HFF-Myc (cell line): ENCODE results near the gene SETD6.

Source experiments
- DNase-seq: peaks from one replicate; pipeline ENCODE4 v3.0.0-alpha.2; 2011; ENCODE audit warnings: low read depth; ENCODE audit errors: extremely low read depth
- H3K4me3 ChIP-seq: replicated peaks from 2 replicates; pipeline ENCODE4 v1.5.1; 2011; ENCODE audit warnings: low read depth, mild to moderate bottlenecking, control low read depth, low read length
- TF ChIP-seq, protein P1 (sequence below): IDR thresholded peaks from 2 replicates; pipeline ENCODE4 v1.5.1; 2012; ENCODE audit warnings: mild to moderate bottlenecking, low read depth, low read length, control low read depth; ENCODE audit errors: missing control alignments

Gene SETD6, protein sequence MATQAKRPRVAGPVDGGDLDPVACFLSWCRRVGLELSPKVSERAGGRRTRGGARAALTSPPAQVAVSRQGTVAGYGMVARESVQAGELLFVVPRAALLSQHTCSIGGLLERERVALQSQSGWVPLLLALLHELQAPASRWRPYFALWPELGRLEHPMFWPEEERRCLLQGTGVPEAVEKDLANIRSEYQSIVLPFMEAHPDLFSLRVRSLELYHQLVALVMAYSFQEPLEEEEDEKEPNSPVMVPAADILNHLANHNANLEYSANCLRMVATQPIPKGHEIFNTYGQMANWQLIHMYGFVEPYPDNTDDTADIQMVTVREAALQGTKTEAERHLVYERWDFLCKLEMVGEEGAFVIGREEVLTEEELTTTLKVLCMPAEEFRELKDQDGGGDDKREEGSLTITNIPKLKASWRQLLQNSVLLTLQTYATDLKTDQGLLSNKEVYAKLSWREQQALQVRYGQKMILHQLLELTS

DNA sequence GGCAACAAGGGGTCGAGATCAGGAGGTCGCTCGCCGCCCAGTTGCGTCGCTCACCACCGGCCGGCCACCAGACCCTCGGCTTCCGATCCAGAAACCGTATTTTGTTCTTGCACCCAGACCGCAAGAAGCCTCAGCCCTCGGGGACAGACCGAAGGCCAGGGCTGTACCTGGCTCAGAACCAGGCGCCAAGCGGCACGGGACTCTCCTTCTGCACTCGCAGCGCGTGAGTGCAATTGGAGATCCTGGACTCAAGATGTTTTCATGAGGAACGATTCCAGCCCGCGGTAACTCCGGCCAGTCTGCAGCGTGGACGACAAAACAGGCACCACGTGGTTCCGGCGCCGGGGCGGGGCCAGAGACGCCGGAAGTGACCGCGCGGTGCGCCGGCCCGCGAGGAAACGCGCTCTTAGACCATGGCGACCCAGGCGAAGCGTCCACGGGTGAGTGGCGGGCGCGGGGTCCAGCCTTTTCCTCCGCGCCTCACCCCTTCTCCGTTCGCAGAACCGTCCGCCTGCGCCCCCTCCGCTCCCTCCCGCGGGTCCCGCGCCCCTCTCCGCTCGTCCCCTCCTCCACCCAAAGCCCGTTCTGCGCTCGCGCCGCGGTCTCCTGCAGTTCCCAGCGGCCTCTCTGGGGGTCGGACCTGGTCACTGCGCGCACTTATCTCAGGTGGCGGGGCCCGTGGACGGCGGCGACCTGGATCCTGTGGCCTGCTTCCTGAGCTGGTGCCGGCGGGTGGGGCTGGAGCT lies at the start of gene SETD6:
TSS of gene SETD6 (plus strand) at position 393 of the 746 bp plus-strand sequence. CDS start at position 414, 21 bp downstream.
- DNase-seq: peak; percentile 73

DNA sequence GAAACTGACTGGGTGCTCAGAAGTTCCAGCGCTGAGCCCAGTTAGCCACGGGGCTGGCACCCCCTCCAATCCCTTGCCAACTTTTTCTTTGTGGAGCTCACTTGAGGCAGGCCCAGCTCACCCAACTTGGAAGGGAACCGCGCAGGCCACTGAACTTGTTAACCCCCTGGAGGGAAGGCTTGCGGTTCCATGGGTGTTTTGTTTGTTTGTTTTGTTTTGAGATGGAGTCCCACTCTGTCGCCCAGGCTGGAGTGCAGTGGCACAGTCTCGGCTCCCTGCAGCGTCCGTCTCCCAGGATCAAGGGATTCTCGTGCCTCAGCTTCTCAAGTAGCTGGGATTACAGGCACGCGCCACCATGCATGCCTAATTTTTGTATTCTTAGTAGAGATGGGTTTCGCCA lies 49.5 kb upstream of the SETD6 start:
- TF ChIP-seq, protein P1, sequence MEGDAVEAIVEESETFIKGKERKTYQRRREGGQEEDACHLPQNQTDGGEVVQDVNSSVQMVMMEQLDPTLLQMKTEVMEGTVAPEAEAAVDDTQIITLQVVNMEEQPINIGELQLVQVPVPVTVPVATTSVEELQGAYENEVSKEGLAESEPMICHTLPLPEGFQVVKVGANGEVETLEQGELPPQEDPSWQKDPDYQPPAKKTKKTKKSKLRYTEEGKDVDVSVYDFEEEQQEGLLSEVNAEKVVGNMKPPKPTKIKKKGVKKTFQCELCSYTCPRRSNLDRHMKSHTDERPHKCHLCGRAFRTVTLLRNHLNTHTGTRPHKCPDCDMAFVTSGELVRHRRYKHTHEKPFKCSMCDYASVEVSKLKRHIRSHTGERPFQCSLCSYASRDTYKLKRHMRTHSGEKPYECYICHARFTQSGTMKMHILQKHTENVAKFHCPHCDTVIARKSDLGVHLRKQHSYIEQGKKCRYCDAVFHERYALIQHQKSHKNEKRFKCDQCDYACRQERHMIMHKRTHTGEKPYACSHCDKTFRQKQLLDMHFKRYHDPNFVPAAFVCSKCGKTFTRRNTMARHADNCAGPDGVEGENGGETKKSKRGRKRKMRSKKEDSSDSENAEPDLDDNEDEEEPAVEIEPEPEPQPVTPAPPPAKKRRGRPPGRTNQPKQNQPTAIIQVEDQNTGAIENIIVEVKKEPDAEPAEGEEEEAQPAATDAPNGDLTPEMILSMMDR: no peak
- DNase-seq: no peak
- no peak overlapping the region for H3K4me3 ChIP-seq

More for the DNA sequence above, at the start of gene SETD6:
- TF ChIP-seq, protein P1: no peak
- peak within 1 kb of the TSS; percentile 76 for H3K4me3 ChIP-seq

DNA sequence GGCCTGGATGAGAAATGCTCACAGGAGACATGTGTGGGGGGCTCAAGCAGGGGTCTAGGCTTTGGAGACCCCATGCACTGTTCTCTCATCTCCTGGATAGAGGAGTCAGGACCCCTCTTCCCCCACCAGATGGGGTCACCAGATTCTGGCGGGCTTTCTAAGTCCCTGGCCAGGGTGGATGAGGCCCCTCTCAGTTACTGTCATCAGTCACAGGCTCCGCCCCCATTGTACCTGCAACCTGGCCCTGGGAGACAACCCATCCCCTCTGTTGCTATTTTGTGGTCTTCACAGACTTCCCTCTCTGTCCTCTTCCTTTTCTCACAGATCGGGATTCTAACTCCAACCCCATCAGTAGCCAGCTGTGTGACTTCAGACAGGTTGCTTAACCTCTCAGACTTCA lies 48.9 kb upstream of the SETD6 start:
- no peak for DNase-seq
- TF ChIP-seq, protein P1: no peak
- no peak overlapping the region for H3K4me3 ChIP-seq

DNA sequence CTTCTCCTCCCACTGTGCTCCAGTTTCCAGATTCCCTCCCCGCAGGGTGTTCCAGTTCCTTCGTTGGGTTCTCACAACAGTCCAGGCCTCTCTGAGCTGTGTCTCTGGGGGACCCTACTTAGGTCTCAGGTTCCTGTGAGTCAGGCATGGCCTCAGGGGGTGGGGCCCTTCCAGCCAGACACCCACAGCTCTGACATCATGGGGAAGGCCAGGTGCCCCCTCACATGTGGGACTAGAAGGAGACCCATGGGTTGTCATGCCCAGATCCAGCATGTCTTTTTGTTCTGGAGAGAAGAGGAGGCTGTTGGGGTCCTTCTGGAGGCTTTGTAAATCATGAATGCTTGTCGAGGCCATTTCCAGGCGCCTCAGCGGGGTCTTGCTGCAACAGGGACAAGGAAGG lies 47.4 kb upstream of the SETD6 start:
- TF ChIP-seq, protein P1: no peak
- no peak overlapping the region for H3K4me3 ChIP-seq
- no peak for DNase-seq

DNA sequence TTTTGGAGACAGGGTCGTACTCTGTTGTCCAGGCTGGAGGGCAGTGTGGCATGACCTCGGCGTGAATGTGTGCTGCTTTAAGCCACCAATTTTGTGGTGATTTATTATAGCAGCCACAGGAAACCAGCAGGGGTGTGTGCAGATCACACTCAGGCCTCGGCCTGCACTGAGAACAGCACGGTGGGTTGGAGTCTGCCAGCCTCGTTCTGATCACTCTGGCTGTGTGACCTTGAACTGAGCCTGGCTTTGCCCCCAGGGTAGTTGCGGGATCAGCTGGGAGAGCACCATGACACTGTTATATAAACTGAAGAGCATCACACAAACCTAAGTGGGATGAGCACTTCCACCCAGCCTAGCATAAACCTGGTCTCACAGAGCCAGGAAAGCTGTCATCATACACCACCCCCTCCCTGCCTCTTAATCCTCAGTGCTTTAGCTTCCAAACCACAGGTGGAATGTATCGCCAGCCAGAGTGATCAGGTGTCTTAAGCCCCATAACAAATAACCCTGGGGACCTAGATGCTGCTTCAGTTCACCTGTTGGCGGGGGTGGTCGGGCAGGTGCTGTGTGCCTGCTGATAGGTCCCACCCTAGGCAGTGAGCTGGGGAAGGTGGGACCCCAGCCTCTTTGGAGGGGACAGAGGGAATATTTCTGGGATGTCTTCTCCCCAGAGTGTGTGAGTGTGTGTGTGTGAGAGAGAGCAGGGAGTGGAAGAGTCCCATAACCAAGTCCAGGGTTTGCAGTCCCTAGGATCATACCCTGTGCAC lies 43.9 kb upstream of the SETD6 start:
- no peak overlapping the region for H3K4me3 ChIP-seq
- TF ChIP-seq, protein P1: no peak
- DNase-seq: no peak

DNA sequence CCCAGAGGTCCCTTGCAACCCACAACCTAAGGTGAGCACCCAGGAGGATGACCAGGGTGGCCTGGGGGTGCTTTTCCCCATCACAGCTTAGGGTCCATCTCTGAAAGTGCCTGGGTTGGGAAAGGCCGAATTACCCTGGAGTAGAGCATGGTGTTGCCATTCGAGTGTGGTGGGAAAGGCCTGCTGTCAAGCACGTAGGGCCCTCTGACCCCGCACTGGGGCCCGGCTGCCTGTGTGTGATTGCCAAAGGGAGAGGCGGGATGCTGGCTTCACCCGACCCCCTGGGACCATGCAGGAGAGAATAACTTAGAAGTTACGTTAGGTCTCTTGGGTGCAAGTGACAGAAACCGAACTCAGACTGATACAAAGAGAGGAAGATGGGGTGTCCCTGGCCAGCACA lies 43.1 kb upstream of the SETD6 start:
- no peak overlapping the region for H3K4me3 ChIP-seq
- DNase-seq: no peak
- TF ChIP-seq, protein P1: no peak
